SU-DHL-6 (cell line): Measurements from ENCODE around the gene MRPS6.

ENCODE experiments used
- H2AFZ ChIP-seq: fragments of 200-600 bp; sonication (generic); 2 replicates; pipeline ENCODE4 v1.6.1; 2014; ENCODE audit warnings: low read depth, mild to moderate bottlenecking, moderate library complexity, mixed read lengths, antibody characterized with exemption, low read length; ENCODE audit not compliant: severe bottlenecking
- H3F3A ChIP-seq: fragments of 200-600 bp; shearing (Covaris generic); 2 replicates; pipeline ENCODE4 v1.6.0; 2016; ENCODE audit warnings: antibody characterized with exemption, mild to moderate bottlenecking; ENCODE audit not compliant: insufficient read depth
- H3K27ac ChIP-seq: fragments of 200-600 bp; sonication (generic); 2 replicates; pipeline ENCODE4 v1.5.1; 2016; ENCODE audit warnings: low read depth, mild to moderate bottlenecking, low read length, moderate library complexity, mixed read lengths
- H3K27me3 ChIP-seq: fragments of 200-600 bp; sonication (generic), shearing (Covaris generic); 2 replicates; pipeline ENCODE4 v1.6.0; 2014; ENCODE audit warnings: mild to moderate bottlenecking, low read length
- H3K36me3 ChIP-seq: fragments of 200-600 bp; sonication (generic); 2 replicates; pipeline ENCODE4 v1.6.1; 2014; ENCODE audit warnings: mild to moderate bottlenecking, low read length, mixed read lengths
- H3K4me2 ChIP-seq: fragments of 300-600, 200-600 bp; shearing (Covaris generic), sonication (generic); 2 replicates; pipeline ENCODE4 v1.6.0; 2014; ENCODE audit warnings: low read length, low read depth, mild to moderate bottlenecking; ENCODE audit not compliant: poor library complexity, severe bottlenecking
- H3K4me3 ChIP-seq: fragments of 200-600 bp; sonication (generic); 2 replicates; pipeline ENCODE4 v1.5.1; 2014; ENCODE audit warnings: antibody characterized with exemption, low read length, mild to moderate bottlenecking, mixed read lengths; ENCODE audit not compliant: insufficient read depth, poor library complexity, severe bottlenecking
- H3K79me2 ChIP-seq: fragments of 200-600 bp; sonication (generic); 2 replicates; pipeline ENCODE4 v1.6.1; 2014; ENCODE audit warnings: mild to moderate bottlenecking, low read length, moderate library complexity; ENCODE audit not compliant: insufficient read depth
- H3K9ac ChIP-seq: fragments of 200-600 bp; sonication (generic); 2 replicates; pipeline ENCODE4 v1.7.0; 2014; ENCODE audit warnings: mild to moderate bottlenecking, low read length
- H3K9me2 ChIP-seq: fragments of 200-600 bp; sonication (generic); replicated peaks from 2 replicates; pipeline ENCODE4 v1.6.1; 2014; ENCODE audit warnings: low read length; ENCODE audit not compliant: insufficient read depth
- H3K9me3 ChIP-seq: fragments of 200-600 bp; sonication (generic); 2 replicates; pipeline ENCODE4 v1.6.1; 2014; ENCODE audit warnings: low read length, mixed read lengths; ENCODE audit not compliant: insufficient read depth
- H4K20me1 ChIP-seq: fragments of 200-600 bp; sonication (generic); 2 replicates; pipeline ENCODE4 v1.6.1; 2014; ENCODE audit warnings: low read depth, mild to moderate bottlenecking, antibody characterized with exemption, low read length, moderate library complexity, mixed read lengths
- EZH2phosphoT487 ChIP-seq: fragments of 200-600 bp; sonication (generic), shearing (Covaris generic); conservative IDR thresholded peaks from 2 replicates; pipeline ENCODE4 v1.6.1; 2018; ENCODE audit warnings: mild to moderate bottlenecking, antibody characterized with exemption, low read length, moderate library complexity, mixed read lengths
- TF ChIP-seq, protein P1 (sequence below): fragments of 200-600 bp; sonication (generic); IDR thresholded peaks from one replicate; pipeline ENCODE4 v1.5.1; 2017; ENCODE audit warnings: antibody characterized with exemption, mild to moderate bottlenecking, low read length, moderate library complexity; ENCODE audit not compliant: insufficient read depth, poor library complexity, severe bottlenecking

MRPS6 gene

DNA sequence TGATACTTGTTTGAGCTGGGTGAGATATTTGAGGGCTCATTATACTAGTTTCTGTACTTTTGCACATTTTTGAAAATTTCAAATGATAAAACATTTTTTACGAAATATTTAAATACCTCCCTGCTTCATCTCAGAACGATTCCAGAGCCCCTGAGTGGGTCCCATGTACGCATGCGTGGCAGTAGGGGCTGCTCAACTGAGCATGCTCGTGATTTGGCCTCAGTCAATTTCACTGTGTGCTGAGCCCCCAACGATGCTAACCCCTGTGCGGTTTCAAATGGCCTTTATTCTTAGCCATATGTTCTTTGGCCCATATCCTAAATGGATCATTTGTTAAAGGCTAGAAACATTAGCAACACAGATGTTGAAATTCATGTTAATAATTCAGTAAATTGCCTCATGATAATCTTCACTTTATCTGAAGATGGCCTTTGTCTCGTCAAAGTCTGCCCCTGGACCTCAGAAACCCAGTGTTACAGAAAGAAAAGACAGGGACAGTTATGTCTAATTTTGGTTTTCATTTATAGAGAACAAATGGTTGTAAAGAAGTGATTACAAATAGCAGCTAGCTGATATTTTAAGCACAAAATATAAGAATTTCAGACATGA is 108.2 kb downstream of the MRPS6 start:
- TF ChIP-seq, protein P1, sequence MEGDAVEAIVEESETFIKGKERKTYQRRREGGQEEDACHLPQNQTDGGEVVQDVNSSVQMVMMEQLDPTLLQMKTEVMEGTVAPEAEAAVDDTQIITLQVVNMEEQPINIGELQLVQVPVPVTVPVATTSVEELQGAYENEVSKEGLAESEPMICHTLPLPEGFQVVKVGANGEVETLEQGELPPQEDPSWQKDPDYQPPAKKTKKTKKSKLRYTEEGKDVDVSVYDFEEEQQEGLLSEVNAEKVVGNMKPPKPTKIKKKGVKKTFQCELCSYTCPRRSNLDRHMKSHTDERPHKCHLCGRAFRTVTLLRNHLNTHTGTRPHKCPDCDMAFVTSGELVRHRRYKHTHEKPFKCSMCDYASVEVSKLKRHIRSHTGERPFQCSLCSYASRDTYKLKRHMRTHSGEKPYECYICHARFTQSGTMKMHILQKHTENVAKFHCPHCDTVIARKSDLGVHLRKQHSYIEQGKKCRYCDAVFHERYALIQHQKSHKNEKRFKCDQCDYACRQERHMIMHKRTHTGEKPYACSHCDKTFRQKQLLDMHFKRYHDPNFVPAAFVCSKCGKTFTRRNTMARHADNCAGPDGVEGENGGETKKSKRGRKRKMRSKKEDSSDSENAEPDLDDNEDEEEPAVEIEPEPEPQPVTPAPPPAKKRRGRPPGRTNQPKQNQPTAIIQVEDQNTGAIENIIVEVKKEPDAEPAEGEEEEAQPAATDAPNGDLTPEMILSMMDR, result no peak
- no peak for TF ChIP-seq EZH2phosphoT487

DNA sequence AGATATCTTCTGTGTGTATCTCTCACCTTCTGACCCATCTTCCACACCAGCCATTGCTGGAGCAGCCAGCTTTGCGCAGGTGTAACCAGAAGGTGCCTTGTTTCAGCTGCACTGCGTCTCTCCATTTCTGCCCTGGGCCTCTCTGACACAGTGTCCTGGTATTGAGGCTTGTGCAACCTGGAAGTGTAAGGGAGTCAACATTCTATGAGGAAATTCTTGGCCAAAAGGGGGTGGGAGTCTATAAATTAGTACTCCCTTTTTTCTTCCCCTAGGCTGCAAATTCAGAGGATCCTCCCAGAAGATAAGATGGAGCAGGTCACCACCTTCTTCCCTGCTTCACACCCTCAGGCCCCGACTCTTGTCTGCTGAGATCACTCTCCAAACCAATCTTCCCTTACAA is 109.1 kb downstream of the MRPS6 start:
- Histone ChIP-seq H3K4me2 (no peak overlapping the region), H3K4me3 (no peak overlapping the region), H3K79me2 (no peaks in the 10 kb centered on the region), H3K9me3 (no peaks in the 10 kb centered on the region), H3K36me3 (no peaks in the 10 kb centered on the region), H3K27ac (no peak overlapping the region), H3F3A (no peaks in the 10 kb centered on the region), H2AFZ (no peak overlapping the region), H4K20me1 (no peaks in the 10 kb centered on the region), H3K27me3 (no peaks in the 10 kb centered on the region), H3K9ac (no peak overlapping the region), H3K9me2 (no peaks in the 10 kb centered on the region)
- TF ChIP-seq EZH2phosphoT487, result no peak
- TF ChIP-seq, protein P1, result no peak

More for the DNA sequence above, 108.2 kb downstream of the MRPS6 start:
- Histone ChIP-seq H3K9ac (no peak overlapping the region), H3K9me3 (no peaks in the 10 kb centered on the region), H3K36me3 (no peaks in the 10 kb centered on the region), H3K4me2 (no peak overlapping the region), H4K20me1 (no peaks in the 10 kb centered on the region), H2AFZ (no peak overlapping the region), H3K79me2 (no peaks in the 10 kb centered on the region), H3K27me3 (no peaks in the 10 kb centered on the region), H3F3A (no peaks in the 10 kb centered on the region), H3K27ac (no peak overlapping the region), H3K4me3 (no peak overlapping the region), H3K9me2 (no peaks in the 10 kb centered on the region)

DNA sequence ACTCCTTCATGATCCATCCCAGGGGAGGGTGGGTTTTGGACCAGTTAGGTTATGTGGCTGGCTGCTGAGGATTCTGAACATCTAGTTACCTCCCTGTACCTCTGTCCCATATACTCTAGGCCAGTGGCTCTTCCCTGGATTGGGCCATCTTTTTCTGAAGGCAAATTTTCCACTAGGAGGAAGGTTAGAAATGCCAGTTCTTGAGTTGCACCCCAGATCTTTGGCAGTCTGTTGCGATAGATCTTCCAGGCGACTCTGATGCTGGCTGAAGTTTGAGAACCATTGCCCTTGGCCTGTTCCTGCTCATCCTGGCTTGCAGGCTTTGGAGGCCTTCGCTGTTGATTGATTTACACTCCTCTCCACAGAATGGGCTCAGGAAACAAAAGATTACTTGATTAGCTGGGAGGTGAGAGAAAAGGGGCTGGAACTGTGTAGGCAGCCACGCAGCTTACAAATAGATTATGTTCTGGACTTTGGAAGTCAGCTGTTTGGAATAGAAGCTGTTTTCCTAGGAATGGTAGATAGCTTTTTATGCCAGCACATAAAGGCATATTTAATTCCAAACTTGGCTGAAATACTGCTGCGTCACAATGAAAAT is 110.1 kb downstream of the MRPS6 start:
- H3K36me3 ChIP-seq, result no peaks in the 10 kb centered on the region
- no peak overlapping the region for H3K9ac ChIP-seq
- no peak overlapping the region for H3K27ac ChIP-seq
- no peaks in the 10 kb centered on the region for H3K9me3 ChIP-seq
- H4K20me1 ChIP-seq, result no peaks in the 10 kb centered on the region
- no peaks in the 10 kb centered on the region for H3F3A ChIP-seq
- TF ChIP-seq, protein P1, result no peak
- no peak for TF ChIP-seq EZH2phosphoT487
- H3K27me3 ChIP-seq, result no peaks in the 10 kb centered on the region
- H3K4me3 ChIP-seq, result no peak overlapping the region
- H3K79me2 ChIP-seq, result no peaks in the 10 kb centered on the region
- H2AFZ ChIP-seq, result no peak overlapping the region
- no peak overlapping the region for H3K4me2 ChIP-seq
- no peaks in the 10 kb centered on the region for H3K9me2 ChIP-seq
